GM21786 (cell line): Measurements from ENCODE around the gene UBXN6.

Source experiments
- ATAC-seq: cut with Tn5 transposase; IDR thresholded peaks from one replicate; pipeline ENCODE4 v1.9.1; 2021; ENCODE audit not compliant: unreplicated experiment

UBXN6 gene

DNA sequence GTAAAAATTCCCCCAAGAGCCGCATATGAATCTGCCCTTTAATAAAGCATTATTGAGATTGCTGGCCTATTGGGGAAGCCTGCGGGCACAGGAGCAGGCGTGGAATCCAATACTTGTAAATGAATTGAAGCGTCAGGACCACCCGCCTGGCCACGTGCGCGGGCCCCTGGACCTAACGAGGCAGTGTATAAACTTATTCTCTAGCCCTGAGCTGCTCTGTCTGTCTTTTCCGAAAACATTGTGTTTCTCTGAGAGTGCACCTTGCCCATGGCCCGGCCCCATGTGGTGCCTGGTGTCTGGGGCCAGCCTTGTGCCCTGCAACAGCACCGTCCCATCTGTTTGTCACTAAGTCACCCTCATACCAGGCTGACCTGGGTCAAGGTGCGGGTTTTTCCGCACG, 14.4 kb downstream of the UBXN6 start:
- ATAC-seq: no peak

DNA sequence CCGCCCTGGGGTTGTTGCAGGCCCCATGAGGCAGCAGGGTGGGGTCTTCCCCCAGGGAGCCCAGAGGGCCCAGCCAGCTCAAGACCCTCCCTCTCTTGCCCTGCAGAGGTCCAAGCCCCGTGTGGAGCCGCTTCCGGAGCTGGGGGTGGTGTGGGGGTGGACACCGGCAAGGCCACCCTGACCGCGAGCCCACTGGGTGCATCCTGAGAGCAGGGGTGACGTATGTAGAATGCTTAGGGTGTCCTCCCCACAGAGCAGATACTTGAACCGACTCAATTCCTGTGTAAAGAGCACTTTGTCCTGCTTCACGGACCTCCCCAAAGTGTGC, 14.8 kb downstream of the UBXN6 start:
- ATAC-seq: no peak

DNA sequence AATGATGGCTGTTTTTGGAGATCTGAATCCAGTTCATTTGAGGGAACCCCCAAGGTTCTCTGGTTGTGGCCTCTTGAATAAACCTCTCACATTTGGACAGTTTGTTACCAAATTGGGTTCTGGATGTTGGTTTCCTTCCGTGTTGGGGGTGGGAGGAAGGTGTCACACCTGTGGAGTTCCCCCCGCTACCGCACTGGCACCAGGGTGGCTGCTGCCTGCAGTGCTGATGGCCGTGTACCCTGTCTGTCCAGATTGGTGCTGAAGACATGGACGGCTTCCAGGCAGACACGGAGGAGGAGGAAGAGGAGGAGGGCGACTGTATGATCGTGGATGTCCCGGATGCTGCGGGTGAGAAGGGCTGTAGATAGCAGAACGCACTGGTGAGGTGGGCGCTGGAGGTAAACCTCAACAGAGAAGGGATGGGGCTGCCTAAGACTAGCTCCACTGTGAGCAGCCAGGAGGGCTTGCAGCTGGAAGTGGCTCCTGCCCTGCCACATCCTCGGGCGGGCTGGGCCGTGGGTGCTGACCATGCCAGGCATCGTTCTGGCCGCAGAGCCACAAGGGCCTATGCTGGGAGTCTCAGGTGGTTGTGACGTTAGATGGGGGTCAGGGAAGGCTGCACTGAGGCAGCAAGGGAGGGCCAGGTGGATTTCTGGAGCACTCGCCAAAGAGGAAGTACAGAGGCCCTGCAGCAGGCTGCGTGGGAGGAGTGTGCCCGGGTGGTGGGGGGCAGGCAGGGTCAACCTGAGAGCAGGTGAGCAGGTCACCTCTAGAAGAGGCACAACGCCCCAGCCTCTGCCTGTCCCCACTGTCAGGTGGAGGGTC, 15.4 kb downstream of the UBXN6 start:
- ATAC-seq: no peak

DNA sequence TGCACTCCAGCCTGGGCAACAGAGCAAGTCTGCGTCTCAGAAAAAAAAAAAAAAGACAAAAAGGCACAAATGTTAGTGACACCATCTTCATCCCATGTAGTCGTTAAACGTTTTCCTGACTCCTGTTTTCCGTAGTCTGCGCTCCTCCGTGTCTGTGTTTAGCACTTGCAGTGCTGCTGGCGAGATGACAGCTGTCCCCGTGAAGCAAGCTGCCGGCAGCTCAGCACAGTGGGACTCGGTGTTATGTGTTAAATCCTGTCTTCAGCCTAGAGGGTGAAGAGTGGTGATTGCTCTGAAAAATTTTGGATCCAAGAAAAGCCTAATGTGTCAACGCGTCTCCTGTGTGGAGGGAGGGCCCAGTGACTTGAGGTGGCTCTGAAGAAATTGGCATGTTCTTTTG, 18.4 kb downstream of the UBXN6 start:
- no peak for ATAC-seq

DNA sequence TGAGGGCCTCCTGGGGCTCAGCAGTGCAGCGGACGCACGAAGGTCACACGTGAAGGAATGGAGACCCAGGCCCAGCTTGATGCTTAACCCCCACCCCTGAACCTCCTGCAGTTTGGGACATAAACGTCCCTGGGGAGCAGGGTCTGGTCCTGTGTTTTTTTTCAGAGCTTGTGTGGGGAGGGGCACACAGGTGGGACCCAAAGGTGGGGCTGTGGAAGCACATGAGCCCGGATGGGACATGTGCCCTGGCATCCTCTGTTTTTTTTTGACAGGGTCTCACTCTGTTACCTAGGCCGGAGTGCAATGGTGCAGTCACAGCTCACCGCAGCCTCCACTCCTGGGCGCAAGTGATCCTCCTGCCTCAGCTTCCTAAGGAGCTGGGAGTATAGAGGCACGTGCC, 20.5 kb downstream of the UBXN6 start:
- no peak for ATAC-seq

DNA sequence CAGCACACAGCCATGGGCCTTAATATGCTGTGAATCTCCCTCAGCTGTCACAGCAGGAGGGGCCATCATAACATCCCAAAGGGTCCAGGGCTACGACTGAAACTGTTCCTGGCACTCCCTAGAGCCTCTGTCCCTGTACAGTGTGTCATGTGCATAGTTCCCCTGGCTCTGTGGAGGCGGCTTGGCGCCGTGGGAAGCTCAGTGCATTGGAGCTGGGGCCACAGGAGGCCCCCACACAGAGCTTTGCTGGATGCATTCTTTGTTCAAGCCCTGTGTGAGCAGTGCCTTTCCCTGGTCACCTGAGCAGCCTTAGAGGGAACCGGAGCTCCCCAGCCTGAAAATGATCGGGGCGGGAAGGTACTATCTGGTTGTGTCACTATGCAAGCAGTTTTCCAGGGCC, 21.4 kb downstream of the UBXN6 start:
- no peak for ATAC-seq

DNA sequence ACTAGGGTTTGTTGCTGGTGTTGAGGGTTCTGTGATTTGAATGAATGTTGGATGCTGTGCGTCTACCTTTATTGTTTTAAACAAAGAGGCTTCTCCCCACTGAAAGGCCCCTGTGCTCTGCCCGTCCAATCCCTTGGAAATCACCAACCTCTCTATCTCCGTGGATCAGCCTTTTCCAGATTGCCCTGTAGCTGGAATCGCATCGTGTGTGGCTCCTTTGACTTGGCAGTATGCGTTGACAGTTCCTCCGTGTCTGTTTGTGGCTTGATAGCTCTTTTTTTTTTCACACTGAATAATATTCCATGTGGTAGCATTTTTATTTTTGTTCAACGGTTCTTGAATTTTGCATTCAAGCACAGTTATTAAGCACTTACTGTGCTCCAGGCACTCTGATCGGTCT, 23.2 kb downstream of the UBXN6 start:
- ATAC-seq: no peak

DNA sequence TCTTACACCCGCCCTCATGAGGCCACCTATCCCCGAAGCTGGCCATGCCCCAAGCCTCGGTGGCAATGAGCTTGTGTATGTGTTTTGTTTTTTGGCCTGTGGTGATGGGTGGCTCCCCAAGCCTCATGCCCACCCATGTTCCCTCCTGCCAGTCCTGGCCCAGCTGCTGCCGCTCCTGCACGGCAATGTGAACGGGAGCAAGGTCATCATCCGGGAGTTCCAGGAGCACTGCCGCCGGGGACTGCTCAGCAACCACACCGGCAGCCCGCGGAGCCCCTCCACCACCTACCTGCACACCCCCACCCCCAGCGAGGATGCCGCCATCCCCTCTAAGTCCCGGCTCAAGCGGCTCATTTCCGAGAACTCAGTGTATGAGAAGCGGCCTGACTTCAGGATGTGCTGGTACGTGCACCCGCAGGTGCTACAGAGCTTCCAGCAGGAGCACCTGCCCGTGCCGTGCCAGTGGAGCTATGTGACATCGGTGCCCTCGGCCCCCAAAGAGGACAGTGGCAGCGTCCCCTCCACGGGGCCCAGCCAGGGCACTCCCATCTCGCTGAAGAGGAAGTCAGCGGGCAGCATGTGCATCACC, 24.6 kb downstream of the UBXN6 start:
- ATAC-seq: no peak

DNA sequence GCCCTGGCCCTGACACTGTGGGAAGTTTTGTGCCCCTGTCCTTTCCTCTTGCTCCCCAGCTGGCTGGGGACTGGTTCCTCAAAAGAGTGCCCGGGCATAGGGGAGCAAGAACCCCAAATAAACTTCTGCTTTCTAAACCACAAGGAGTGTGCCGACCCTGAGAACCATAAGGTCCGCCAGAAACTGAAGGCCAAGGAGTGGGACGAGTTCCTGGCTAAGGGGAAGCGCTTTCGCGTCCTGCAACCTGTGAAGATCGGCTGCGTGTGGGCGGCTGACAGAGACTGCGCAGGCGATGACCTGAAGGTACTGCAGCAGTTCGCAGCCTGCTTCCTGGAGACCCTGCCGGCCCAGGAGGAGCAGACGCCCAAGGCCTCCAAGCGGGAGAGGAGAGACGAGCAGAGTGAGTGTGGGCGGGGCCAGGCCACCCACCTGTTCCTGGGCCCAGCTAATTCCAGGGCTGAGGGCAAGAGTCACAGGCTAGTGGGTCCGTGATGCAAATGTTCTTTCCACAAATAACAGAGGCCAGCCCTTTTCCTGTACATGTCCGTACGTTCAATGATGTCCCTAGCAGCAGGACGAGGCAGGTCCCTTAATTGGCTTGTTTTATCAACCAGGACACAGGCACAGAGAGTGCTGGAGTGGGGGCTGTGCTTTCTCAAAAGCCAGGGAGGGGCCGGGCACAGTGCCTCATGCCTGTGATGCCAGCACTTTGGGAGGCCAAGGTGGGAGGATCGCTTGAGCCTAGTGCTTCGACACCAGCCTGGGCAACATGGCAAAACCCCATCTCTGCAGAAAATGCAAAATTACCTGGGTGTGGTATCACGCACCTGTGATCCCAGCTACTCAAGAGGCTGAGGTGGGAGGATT, 25.6 kb downstream of the UBXN6 start:
- ATAC-seq: no peak

DNA sequence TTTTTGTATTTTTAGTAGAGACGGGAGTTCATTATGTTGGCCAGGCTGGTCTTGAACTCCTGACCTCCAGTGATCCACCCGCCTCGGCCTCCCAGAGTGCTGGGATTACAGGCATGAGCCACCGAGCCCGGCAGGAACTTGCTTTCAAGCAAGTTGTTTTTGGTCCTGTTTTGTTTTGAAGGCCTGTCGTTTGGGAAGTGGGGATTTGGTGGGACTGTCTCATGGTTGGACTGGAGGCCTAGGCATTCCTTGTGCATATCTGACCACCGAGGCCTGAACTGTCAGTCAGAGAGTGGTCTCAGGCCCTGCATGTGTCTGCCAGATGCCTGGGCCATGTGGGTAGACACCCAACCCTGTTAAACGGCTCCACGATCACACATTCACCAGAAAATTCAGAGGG, 26.3 kb downstream of the UBXN6 start:
- ATAC-seq: no peak

DNA sequence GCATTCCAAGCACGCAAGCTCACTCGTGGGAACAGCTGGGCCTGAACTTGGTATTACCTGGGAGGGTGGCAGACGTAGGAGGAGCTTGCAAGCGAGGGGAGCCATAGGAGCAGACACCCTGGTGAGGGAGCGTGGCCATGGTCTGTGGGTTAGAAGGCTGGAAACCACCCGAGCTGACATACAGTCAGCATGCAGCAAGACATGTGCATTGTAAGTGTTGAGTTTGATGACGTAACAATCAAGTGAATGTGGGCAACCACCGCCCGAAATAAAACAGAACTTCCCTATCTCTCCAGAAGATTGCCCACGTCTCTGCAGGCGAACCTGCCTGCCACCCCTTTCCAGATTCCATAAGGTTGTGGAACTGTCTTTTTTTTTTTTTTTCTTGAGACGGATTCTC, 26.8 kb downstream of the UBXN6 start:
- no peak for ATAC-seq

DNA sequence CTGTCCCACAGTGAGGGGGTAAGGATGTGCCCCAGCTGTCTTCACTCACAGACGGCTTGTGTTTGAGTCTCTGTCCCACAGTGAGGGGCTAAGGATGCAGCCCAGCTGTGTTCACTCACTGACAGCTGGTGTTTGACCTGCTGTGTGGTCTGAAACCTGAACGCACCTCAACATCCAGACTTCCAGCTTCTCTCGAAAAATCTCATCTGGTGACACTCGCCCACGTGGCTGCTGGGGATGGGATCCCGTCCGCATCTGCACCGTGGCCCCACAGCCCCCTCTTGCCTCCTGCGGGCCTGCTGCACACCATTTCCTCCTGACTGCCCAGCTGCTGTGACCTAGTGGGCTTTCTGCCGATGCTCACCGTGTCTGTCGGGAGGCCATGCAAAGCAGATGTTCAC, 27.8 kb downstream of the UBXN6 start:
- ATAC-seq: no peak

DNA sequence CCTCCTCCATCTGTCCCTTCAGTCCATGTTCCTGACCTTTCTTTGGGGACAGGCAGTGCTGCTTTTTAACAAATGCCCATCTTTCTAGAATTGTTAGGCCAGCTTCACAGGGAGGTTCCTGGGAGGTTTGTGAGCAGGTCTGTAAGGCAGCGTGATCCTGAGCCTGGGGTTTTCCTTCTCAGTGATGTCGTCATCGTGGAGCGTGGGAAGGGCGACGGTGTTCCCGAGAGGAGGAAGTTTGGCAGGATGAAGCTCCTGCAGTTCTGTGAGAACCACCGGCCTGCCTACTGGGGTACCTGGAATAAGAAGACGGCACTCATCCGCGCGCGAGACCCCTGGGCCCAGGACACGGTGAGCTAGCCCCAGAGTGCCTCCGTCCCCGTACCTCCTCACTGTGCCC, 28.3 kb downstream of the UBXN6 start:
- ATAC-seq: no peak

DNA sequence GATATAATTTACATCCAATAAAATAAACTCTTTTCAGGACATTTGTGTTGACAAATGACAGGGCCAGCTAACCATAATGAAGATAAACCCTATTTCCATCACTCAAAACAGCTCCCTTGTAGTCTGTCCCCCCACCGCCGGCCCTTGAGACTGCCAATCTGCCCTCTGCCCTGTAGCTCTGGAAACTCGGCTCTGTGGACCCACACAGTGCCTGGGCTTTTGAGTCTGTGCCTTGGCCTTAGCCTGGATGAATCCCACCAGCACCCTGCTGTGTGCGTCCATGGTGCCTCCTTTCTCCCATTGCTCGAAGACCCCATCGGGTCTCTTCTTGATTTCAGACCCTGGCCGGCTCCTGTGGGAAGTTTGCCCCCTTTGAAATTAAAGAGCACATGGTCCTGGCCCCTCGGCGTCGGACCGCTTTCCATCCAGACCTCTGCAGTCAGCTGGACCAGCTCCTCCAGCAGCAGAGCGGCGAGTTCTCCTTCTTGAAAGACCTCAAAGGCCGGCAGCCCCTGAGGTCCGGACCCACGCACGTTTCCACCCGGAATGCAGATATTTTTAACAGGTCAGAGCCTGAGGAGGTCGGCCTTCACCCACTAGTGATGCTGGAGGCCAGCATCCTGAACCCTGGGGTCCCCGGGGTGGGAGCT, 29.1 kb downstream of the UBXN6 start:
- no peak for ATAC-seq

DNA sequence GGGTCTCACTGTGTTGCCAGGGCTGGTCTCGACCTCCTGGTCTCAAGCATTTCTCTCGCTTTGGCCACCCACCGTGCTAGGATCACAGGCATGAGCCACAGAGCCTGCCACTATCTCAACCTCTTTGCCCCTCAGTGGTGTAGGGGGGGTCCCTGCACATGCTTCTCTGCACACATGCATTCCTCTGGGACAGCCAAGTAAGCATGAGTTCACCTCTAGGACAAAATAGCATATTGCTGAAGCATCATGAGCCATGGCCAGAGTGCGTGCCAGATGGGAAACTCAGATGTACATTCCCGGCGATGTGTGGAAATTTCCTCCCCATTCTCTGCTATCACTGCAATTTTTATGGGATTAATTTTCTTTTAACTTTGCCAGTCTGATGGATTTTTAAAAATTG, 32.1 kb downstream of the UBXN6 start:
- no peak for ATAC-seq

DNA sequence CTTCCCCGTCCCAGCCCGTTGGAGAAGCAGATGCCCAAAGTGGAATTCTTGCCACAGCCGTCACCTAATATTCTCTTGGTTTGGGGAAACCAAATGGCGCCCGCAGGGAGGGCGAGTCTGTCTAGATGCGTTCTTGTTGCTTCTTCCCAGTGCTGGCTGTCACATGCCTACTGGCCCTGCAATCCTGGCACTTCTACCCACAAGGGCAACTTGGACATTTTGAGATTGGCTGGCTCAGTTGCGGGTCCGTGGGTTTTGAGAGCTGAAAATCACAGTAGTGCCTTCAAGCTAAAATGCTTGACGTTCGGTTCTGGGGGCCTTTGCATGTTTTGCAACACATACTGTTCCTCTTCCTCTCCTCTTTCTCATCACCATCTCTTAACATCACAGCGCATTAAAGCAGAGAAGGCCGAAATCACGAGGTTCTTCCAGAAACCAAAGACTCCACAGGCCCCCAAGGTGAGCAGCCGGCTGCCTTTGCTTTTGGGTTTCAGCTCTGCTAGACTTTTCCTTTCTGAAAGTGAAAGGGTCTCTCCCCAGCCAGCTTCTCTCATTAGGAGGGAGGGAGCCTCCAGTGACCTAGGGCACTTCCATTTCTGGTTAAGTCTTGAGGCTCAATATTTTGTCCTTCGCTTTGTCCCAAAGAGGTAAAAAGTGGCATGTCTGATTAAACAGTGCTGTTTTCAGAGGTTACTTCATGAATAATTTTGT, 34.0 kb downstream of the UBXN6 start:
- no peak for ATAC-seq

DNA sequence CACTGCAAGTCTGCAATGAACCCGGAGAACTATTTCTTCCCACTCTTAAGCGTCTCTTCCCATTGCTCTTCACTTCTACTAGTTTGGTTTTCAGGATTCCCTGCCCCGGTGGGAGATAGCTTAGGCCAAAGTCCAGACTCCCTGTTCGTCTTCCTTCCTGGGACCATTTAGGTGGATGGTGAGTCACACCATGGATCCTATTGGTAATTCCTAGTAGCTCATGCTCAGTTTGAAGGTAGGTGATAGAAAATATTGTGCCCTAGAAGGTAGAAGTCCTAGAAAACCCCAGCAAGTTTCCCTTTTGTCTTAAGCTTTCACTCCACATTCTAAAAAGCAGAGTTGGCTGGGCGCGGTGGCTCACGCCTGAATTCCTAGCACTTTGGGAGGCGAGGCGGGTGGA, 41.3 kb downstream of the UBXN6 start:
- no peak for ATAC-seq

DNA sequence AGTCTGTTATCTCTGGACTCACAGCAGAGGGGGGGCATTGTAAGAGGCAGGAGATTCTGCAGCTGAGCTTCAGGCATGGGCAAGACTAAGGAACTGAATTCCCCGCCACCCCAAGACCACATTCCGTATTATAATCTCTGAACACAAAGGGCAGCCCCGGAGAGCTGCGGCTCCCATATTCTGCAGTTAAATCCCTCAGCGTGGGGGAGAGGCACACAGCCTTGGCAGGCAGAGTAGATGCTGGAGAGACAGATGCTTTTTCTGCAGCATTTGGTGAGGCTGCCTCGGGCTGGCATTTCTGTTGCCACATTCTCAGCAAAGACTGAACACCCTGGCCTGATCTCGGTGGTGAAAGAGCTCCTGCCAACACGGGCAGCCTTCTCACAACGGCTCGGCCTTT, 42.2 kb downstream of the UBXN6 start:
- ATAC-seq: no peak

DNA sequence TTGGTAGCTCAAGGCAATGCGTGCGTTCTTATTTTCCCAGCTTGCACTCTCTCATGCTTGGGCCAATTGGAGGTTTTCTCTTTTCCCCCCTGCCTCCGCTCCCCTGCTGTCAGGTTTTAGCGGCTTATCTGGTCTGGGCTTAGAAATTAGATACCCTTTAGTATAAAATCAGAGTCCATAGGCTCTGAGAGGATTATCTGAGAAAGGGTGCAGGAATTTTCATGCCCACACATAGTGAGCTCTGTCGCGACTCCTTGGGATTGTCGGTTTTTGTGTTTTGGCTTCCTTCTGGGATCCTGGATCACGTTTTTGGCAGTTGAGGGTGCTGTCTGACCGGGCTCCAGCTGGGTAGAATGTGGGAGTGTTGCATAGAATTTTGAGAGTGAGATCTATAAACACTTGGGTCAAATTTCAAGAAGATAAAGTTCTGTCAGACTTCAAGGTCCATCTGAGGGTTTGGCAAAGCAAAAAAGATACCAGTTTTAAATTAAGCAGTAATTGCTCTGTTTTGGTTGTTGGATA, 42.7 kb downstream of the UBXN6 start:
- no peak for ATAC-seq

DNA sequence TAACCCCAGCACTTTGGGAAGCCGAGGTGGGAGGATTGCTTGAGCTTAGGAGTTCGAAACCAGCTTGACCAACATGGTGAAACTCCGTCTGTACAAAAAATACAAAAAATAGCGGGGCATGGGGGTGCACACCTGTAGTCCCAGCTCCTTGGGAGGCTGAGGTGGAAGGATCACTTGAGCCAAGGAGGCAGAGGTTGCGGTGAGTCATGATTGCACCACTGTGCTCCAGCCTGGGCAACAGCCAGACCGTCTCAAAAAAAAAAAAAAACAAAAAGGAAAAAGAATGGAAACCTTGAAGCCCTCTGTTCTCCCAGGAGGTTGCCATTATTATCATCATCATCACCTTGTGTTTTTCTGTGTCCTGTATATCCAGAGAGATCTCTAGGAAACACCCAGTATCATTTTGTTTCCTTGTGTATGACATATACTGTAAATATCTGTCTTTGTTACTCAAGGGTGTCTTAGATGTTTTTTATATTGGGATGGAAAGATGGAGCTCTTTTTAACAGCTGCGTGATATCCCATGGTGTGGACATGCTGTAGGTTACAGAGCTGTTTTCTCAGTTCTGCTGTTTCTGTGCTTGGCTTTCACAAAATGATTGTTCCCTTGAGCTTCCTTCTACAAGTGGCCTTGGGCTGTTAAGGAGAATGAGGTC, 43.3 kb downstream of the UBXN6 start:
- ATAC-seq: no peak
